Adipocyte (in vitro differentiated cells): ENCODE data around the gene USP2.

Experiments used
- DNase-seq: peaks from one replicate; pipeline ENCODE4 v3.0.0-alpha.2; 2015; ENCODE audit warnings: low read depth
- H3K27me3 ChIP-seq: replicated peaks from 2 replicates; pipeline ENCODE4 v1.7.0; 2013; ENCODE audit warnings: mild to moderate bottlenecking, low read length, moderate library complexity; ENCODE audit not compliant: control insufficient read depth, insufficient read depth
- H3K36me3 ChIP-seq: 2 replicates; pipeline ENCODE4 v1.7.0; 2013; ENCODE audit warnings: low read length, mild to moderate bottlenecking, moderate library complexity; ENCODE audit not compliant: control insufficient read depth, insufficient read depth, severe bottlenecking
- H3K4me1 ChIP-seq: 2 replicates; pipeline ENCODE4 v1.7.0; 2013; ENCODE audit warnings: mild to moderate bottlenecking, low read length, moderate library complexity; ENCODE audit not compliant: control insufficient read depth, insufficient read depth
- H3K4me3 ChIP-seq: 2 replicates; pipeline ENCODE4 v1.7.0; 2013; ENCODE audit warnings: mild to moderate bottlenecking, low read length, moderate library complexity
- H3K9ac ChIP-seq: 2 replicates; pipeline ENCODE4 v1.7.0; 2013; ENCODE audit warnings: mild to moderate bottlenecking, low read length, moderate library complexity
- H3K9me3 ChIP-seq: 2 replicates; pipeline ENCODE4 v1.7.0; 2013; ENCODE audit warnings: mild to moderate bottlenecking, low read length, moderate library complexity; ENCODE audit not compliant: control insufficient read depth

The USP2 gene

GRCh38 chr11:119305556-119306372, 75.7 kb downstream of the USP2 start:
- Histone ChIP-seq H3K4me1 (peaks cover 32% of the 10 kb centered on the region), H3K9ac (peak overlapping the region; percentile 86), H3K36me3 (peaks cover 58% of the 10 kb centered on the region), H3K27me3 (no peaks in the 10 kb centered on the region), H3K9me3 (no peaks in the 10 kb centered on the region), H3K4me3 (peak overlapping the region; percentile 1)
- DNase-seq, result peak; percentile 26
